IMR-90 (cell line): ENCODE measurements around the gene SVIL. TPM values are rescaled to one million over a fixed set of nuclear protein-coding genes. Genes with fewer than 3 reads are reported as not detected.

Source experiments
- ATAC-seq: fragments of 200-7000 bp; cut with Tn5 transposase; 2 replicates; pipeline ENCODE4 v1.9.1; 2020; ENCODE audit warnings: low read depth, mild to moderate bottlenecking, moderate library complexity
- BruUV-seq: library from RNA; stranded (reverse); fragments of 400-500 nt; replicated peaks from 2 replicates; lab custom pipeline; 2021; lab: Mats Ljungman, UMichigan
- CTCF ChIA-PET: fragments of 300-600 bp; formaldehyde crosslinking; extraction: SDS; loops from one replicate; lab custom pipeline; 2021; ENCODE audit warnings: antibody characterized with exemption; lab: Yijun Ruan, JAX
- POLR2A ChIA-PET: fragments of 300-600 bp; sonication (Branson Sonifier 250); formaldehyde crosslinking; loops from one replicate; lab custom pipeline; 2022; ENCODE audit warnings: antibody characterized with exemption; ENCODE audit not compliant: unreplicated experiment; lab: Charles Lee
- DNase-seq: peaks from one replicate; pipeline ENCODE4 v3.0.0; 2013
- H2AFZ ChIP-seq: replicated peaks from 2 replicates; pipeline ENCODE3; 2013; ENCODE audit warnings: low read length, mild to moderate bottlenecking; ENCODE audit not compliant: poor library complexity
- H2AK5ac ChIP-seq: 2 replicates; pipeline ENCODE4 v1.6.1; 2013; ENCODE audit warnings: low read depth, low read length, inconsistent platforms
- H2AK9ac ChIP-seq: replicated peaks from 2 replicates; pipeline ENCODE3; 2013; ENCODE audit warnings: mild to moderate bottlenecking, low read depth, low read length, moderate library complexity; ENCODE audit not compliant: poor library complexity
- H2BK120ac ChIP-seq: 2 replicates; pipeline ENCODE4 v1.6.1; 2013; ENCODE audit warnings: low read depth, low read length, inconsistent platforms
- H2BK15ac ChIP-seq: 3 replicates; pipeline ENCODE4 v1.6.1; 2013; ENCODE audit warnings: low read depth, low read length, inconsistent platforms
- H2BK20ac ChIP-seq: 2 replicates; pipeline ENCODE4 v1.6.1; 2013; ENCODE audit warnings: low read depth, mild to moderate bottlenecking, inconsistent platforms, low read length, moderate library complexity
- H2BK5ac ChIP-seq: 2 replicates; pipeline ENCODE4 v1.6.1; 2013; ENCODE audit warnings: mild to moderate bottlenecking, low read depth, low read length, inconsistent platforms; ENCODE audit not compliant: poor library complexity, severe bottlenecking
- H3K14ac ChIP-seq: replicated peaks from 2 replicates; pipeline ENCODE4 v1.6.1; 2013; ENCODE audit warnings: low read depth, low read length, inconsistent platforms
- H3K18ac ChIP-seq: 2 replicates; pipeline ENCODE4 v1.6.1; 2013; ENCODE audit warnings: low read depth, low read length, control low read depth
- H3K23ac ChIP-seq: 2 replicates; pipeline ENCODE4 v1.6.1; 2013; ENCODE audit warnings: low read depth, low read length, inconsistent platforms
- H3K27ac ChIP-seq: 2 replicates; pipeline ENCODE4 v1.5.1; 2013; ENCODE audit warnings: mild to moderate bottlenecking, control low read depth, low read length; ENCODE audit not compliant: insufficient read depth
- H3K27me3 ChIP-seq: 2 replicates; pipeline ENCODE4 v1.6.1; 2013; ENCODE audit warnings: low read length; ENCODE audit not compliant: control insufficient read depth, insufficient read depth
- H3K36me3 ChIP-seq: 2 replicates; pipeline ENCODE4 v1.6.1; 2013; ENCODE audit warnings: low read length, mixed read lengths; ENCODE audit not compliant: control insufficient read depth, insufficient read depth
- H3K4ac ChIP-seq: 2 replicates; pipeline ENCODE4 v1.6.1; 2013; ENCODE audit warnings: low read depth, low read length, inconsistent platforms
- H3K4me1 ChIP-seq: 2 replicates; pipeline ENCODE4 v1.6.1; 2013; ENCODE audit warnings: low read length, mixed read lengths; ENCODE audit not compliant: control insufficient read depth, insufficient read depth
- H3K4me2 ChIP-seq: 2 replicates; pipeline ENCODE4 v1.6.1; 2013; ENCODE audit warnings: low read depth, mild to moderate bottlenecking, control low read depth, low read length, moderate library complexity
- H3K4me3 ChIP-seq: 2 replicates; pipeline ENCODE4 v1.5.1; 2013; ENCODE audit warnings: low read depth, mild to moderate bottlenecking, control low read depth, low read length, moderate library complexity; ENCODE audit not compliant: insufficient read depth
- H3K56ac ChIP-seq: 2 replicates; pipeline ENCODE4 v1.6.1; 2013; ENCODE audit warnings: low read length, inconsistent platforms; ENCODE audit not compliant: insufficient read depth; ENCODE audit errors: extremely low read depth
- H3K79me1 ChIP-seq, 2 experiments: 2 replicates each; pipeline ENCODE4 v1.6.1; 2013; ENCODE audit warnings: low read length in 2 of 2, inconsistent platforms in 1 of 2, low read depth in 1 of 2
- H3K9ac ChIP-seq: 2 replicates; pipeline ENCODE4 v1.6.1; 2013; ENCODE audit warnings: low read depth, low read length, control low read depth
- H3K9me1 ChIP-seq: 2 replicates; pipeline ENCODE4 v1.6.1; 2013; ENCODE audit warnings: low read length, inconsistent platforms; ENCODE audit not compliant: insufficient read depth
- H3K9me3 ChIP-seq: 2 replicates; pipeline ENCODE4 v1.6.1; 2013; ENCODE audit warnings: low read length; ENCODE audit not compliant: control insufficient read depth, insufficient read depth
- H4K20me1 ChIP-seq: 2 replicates; pipeline ENCODE4 v1.6.1; 2013; ENCODE audit warnings: low read length, inconsistent platforms; ENCODE audit not compliant: insufficient read depth
- H4K5ac ChIP-seq: 2 replicates; pipeline ENCODE4 v1.6.1; 2013; ENCODE audit warnings: mild to moderate bottlenecking, low read depth, low read length, control low read depth
- H4K8ac ChIP-seq, 2 experiments: 2 replicates each; pipeline ENCODE4 v1.6.1; 2013; ENCODE audit warnings: low read depth in 2 of 2, low read length in 2 of 2, control low read depth in 1 of 2, inconsistent platforms in 1 of 2
- H4K91ac ChIP-seq: 2 replicates; pipeline ENCODE4 v1.6.1; 2013; ENCODE audit warnings: low read depth, low read length, inconsistent platforms; ENCODE audit not compliant: insufficient read depth
- CEBPB ChIP-seq: IDR thresholded peaks from 2 replicates; pipeline ENCODE4 v1.6.1; 2012; ENCODE audit warnings: low read depth, low read length, improper control_type of control experiment
- CHD1 ChIP-seq: IDR thresholded peaks from 2 replicates; pipeline ENCODE4 v1.6.1; 2012; ENCODE audit warnings: low read depth, low read length, improper control_type of control experiment
- ELK1 ChIP-seq: fragments of 150-350 bp; IDR thresholded peaks from 2 replicates; pipeline ENCODE4 v1.6.1; 2016; ENCODE audit warnings: low read depth, mild to moderate bottlenecking, low read length, moderate library complexity, borderline replicate concordance
- FOS ChIP-seq: fragments of 150-350 bp; IDR thresholded peaks from 2 replicates; pipeline ENCODE4 v1.6.1; 2016; ENCODE audit warnings: low read depth, low read length
- MAZ ChIP-seq: IDR thresholded peaks from 2 replicates; pipeline ENCODE4 v1.6.1; 2012; ENCODE audit warnings: low read depth, mild to moderate bottlenecking, low read length, improper control_type of control experiment, moderate library complexity, borderline replicate concordance
- MXI1 ChIP-seq: IDR thresholded peaks from 2 replicates; pipeline ENCODE4 v1.6.1; 2012; ENCODE audit warnings: low read depth, mild to moderate bottlenecking, low read length, moderate library complexity, borderline replicate concordance
- NFE2L2 ChIP-seq: fragments of 150-350 bp; IDR thresholded peaks from 2 replicates; pipeline ENCODE4 v1.6.1; 2016; ENCODE audit warnings: low read depth, mild to moderate bottlenecking, low read length
- RCOR1 ChIP-seq: IDR thresholded peaks from 2 replicates; pipeline ENCODE4 v1.6.1; 2012; ENCODE audit warnings: mild to moderate bottlenecking, low read length, improper control_type of control experiment; ENCODE audit not compliant: insufficient replicate concordance
- SMC3 ChIP-seq: fragments of 150-350 bp; IDR thresholded peaks from 2 replicates; pipeline ENCODE4 v1.6.1; 2016; ENCODE audit warnings: low read depth, mild to moderate bottlenecking, antibody characterized with exemption, low read length, moderate library complexity
- WGBS, 2 experiments: methylation state at CpG; one replicate each; pipeline versions ENCODE4 v1.1.5 to v1.1.7; 2013; ENCODE audit warnings: missing lambda C conversion rate in 2 of 2; ENCODE audit not compliant: insufficient read length in 1 of 2; ENCODE audit errors: extremely low coverage in 2 of 2; 5-methylcytosine and 5-hydroxymethylcytosine counted together
- dilution Hi-C: fragments of 300-500 bp; cut with HindIII; formaldehyde crosslinking; loops from one replicate; pipeline ENCODE4 v1.14.3; 2018; ENCODE audit warnings: low sequenced_read_pairs; ENCODE audit not compliant: unreplicated experiment
- in situ Hi-C: fragments of 300-500 bp; cut with MboI; formaldehyde crosslinking; loops from 3 replicates; pipeline ENCODE4 v1.14.3; 2019; ENCODE audit warnings: low sequenced_read_pairs, inconsistent platforms, mixed read lengths
- intact Hi-C: fragments of 100-400 bp; cut with micrococcal nuclease; formaldehyde crosslinking; loops from 2 replicates; pipeline ENCODE4 v1.10.0; 2022
- polyA plus RNA-seq, 3 experiments: library from polyadenylated mRNA; depleted of rRNA; stranded (reverse); fragments of >200 nt; gene quantifications; 2 replicates each; pipeline ENCODE4 v1.2.3, GENCODE V29; 2012; ENCODE audit warnings: low replicate concordance in 1 of 3
- total RNA-seq: library from RNA; depleted of rRNA; stranded (reverse); fragments of >200 nt; gene quantifications from 2 replicates; pipeline ENCODE4 v1.2.3, GENCODE V29; 2012

The SVIL gene
- total and polyA plus RNA-seq, 2 of the 4 experiments (the other 2 are of a cell fraction) = 11.5 to 11.6 TPM

- Histone ChIP-seq H2BK5ac (no peak overlapping the region), H3K14ac (no peak overlapping the region), H3K18ac (no peak overlapping the region), H3K79me1 (peaks cover 4 to 69% of the 10 kb centered on the region in 2 experiments; a peak in 3 of 4 replicates), H3K4ac (no peak overlapping the region), H3K4me1 (peaks cover 2% of the 10 kb centered on the region; the same call in 1 of the 2 replicates), H3K9me3 (no peaks in the 10 kb centered on the region), H2BK120ac (no peak overlapping the region), H3K27ac (no peak overlapping the region), H3K9me1 (peaks cover 8% of the 10 kb centered on the region), H2AFZ (no peak overlapping the region), H4K5ac (no peak overlapping the region), H2BK20ac (no peak overlapping the region), H4K20me1 (peaks cover 28% of the 10 kb centered on the region; the same call in 1 of the 2 replicates), H3K27me3 (no peaks in the 10 kb centered on the region), H3K23ac (no peak overlapping the region), H3K4me2 (no peak overlapping the region), H4K91ac (no peak overlapping the region), H2AK9ac (no peak overlapping the region), H3K56ac (no peak overlapping the region), H3K9ac (no peak overlapping the region), H4K8ac (no peak overlapping the region), H3K4me3 (no peak overlapping the region), H2BK15ac (no peak overlapping the region), H3K36me3 (no peaks in the 10 kb centered on the region; the same call in 1 of the 2 replicates), H2AK5ac (no peak overlapping the region)
- intact Hi-C loops = loop anchor here (5.0 to 10.0 kb wide), 3 partner anchors 55 to 317 kb away; no protein-coding TSS in a partner anchor
- WGBS, 2 experiments = 70% methylated on average over 2 of the region's 7 CpGs; no CpG with 5 or more reads in 1 of the 2 experiments
- TF ChIP-seq CEBPB = no peak
- TF ChIP-seq RCOR1 = no peak
- TF ChIP-seq MAZ = no peak
- TF ChIP-seq FOS = no peak
- TF ChIP-seq ELK1 = no peak
- no peak for TF ChIP-seq CHD1
- no peak for TF ChIP-seq SMC3
- no peak for TF ChIP-seq NFE2L2
- no peak for TF ChIP-seq MXI1
- no TSS peak for BruUV-seq
- no peak for DNase-seq
- POLR2A ChIA-PET = interaction anchor here (0.7 kb wide), 1 partner anchor 188 kb away, joined by 5 read pairs; no protein-coding TSS in a partner anchor
- in situ Hi-C loops = no loop called here
- no peak for ATAC-seq
- CTCF ChIA-PET = no interaction called here
- dilution Hi-C loops = no loop called here
Measured at GRCh38 chr10:29537799-29538198, 97.0 kb downstream of the SVIL start.
